Keratinocyte (primary cell): ENCODE data around the gene TBCC.

Source experiments
- EZH2 ChIP-seq: IDR thresholded peaks from one replicate; pipeline ENCODE4 v1.6.1; 2012; ENCODE audit warnings: inconsistent platforms, mild to moderate bottlenecking, low read length, moderate library complexity
- TF ChIP-seq, protein P1 (sequence below), 3 experiments: IDR thresholded peaks in 1 of 3; conservative IDR thresholded peaks in 1 of 3; optimal IDR thresholded peaks in 1 of 3; 2 replicates in 2 of 3; 3 replicates in 1 of 3; pipeline versions ENCODE3 to v1.5.1; 2011; ENCODE audit warnings: low read length in 3 of 3, mild to moderate bottlenecking in 3 of 3, moderate library complexity in 2 of 3, control low read depth in 1 of 3, inconsistent platforms in 1 of 3; ENCODE audit not compliant: insufficient read depth in 2 of 3; ENCODE audit errors: extremely low read depth in 1 of 3

DNA sequence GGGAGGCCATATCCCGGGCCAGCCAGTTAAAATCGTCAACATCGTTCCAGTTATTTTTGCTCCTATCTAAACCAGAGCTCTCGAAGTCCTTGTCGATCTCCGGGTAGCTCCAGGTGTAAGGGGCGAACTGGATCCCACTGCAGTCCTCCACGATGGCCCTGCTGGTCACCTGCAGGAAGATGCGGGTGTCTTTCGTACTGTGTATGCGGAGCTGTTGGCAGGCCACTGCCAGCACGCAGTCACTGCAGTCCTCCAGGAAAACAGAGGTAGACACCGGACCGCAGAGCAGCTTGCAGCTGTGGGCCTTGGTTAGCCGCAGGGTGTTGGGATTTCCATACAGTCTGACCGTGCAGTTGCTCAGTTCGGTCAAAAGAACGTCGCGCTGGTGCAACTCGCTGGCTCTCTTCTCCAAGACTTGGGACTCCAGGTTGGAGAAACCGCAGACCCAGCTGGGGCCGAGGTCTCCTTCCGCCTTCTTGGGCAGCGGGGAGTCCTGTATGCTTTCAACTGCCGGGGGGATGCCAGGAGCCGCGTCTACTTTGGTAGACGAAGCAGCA lies 742 bp downstream of the TBCC start:
- TF ChIP-seq, protein P1, sequence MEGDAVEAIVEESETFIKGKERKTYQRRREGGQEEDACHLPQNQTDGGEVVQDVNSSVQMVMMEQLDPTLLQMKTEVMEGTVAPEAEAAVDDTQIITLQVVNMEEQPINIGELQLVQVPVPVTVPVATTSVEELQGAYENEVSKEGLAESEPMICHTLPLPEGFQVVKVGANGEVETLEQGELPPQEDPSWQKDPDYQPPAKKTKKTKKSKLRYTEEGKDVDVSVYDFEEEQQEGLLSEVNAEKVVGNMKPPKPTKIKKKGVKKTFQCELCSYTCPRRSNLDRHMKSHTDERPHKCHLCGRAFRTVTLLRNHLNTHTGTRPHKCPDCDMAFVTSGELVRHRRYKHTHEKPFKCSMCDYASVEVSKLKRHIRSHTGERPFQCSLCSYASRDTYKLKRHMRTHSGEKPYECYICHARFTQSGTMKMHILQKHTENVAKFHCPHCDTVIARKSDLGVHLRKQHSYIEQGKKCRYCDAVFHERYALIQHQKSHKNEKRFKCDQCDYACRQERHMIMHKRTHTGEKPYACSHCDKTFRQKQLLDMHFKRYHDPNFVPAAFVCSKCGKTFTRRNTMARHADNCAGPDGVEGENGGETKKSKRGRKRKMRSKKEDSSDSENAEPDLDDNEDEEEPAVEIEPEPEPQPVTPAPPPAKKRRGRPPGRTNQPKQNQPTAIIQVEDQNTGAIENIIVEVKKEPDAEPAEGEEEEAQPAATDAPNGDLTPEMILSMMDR (optimal IDR thresholded peaks at IDR 0.05 in 1 of 3, IDR thresholded peaks at IDR 0.05 in 1 of 3, conservative IDR thresholded peaks at IDR 0.05 in 1 of 3; ENCODE audit: extremely low read depth in 1 of 3, insufficient read depth in 2 of 3, low read length in 3 of 3), result no peak
- TF ChIP-seq EZH2, result no peak
